Body of pancreas (tissue), 4 donors: ENCODE data around the gene CTDSPL. TPM values are rescaled to one million over a fixed set of nuclear protein-coding genes. Genes with fewer than 3 reads are reported as not detected.
"Not testable (repeated sequence)": the region's sequence is repeated elsewhere in the genome, so short reads cannot be mapped to it uniquely, and the experiment has no call there.

Experiments used
- ATAC-seq: fragments of 150-250 bp; one replicate; pipeline ENCODE4 v1.9.1; 2016
- DNase-seq, 4 donors: peaks; one replicate each; pipeline ENCODE4 v3.0.0-alpha.2; 2019
- H3K27ac ChIP-seq, 4 donors: fragments of 200-600 bp; sonication (generic); 1 replicate in 3 of 4; 2 replicates in 1 of 4; pipeline versions ENCODE4 v1.5.1 to v1.6.1; 2016 to 2019; ENCODE audit warnings: mild to moderate bottlenecking in 1 of 4, mixed read lengths in 1 of 4, moderate library complexity in 1 of 4
- H3K27me3 ChIP-seq, 2 donors: fragments of 200-600 bp; sonication (generic); one replicate each; pipeline ENCODE4 v1.6.0; 2016; ENCODE audit warnings: mild to moderate bottlenecking in 1 of 2
- H3K36me3 ChIP-seq, 2 donors: fragments of 200-600 bp; sonication (generic); replicated peaks in 1 of 2; 2 replicates each; pipeline ENCODE4 v1.5.1; 2016; ENCODE audit warnings: low read depth in 2 of 2; ENCODE audit not compliant: insufficient read depth in 1 of 2
- H3K4me1 ChIP-seq: fragments of 200-600 bp; sonication (generic); one replicate; pipeline ENCODE4 v1.6.0; 2016
- H3K4me3 ChIP-seq, 2 donors: fragments of 200-600 bp; sonication (generic); 1 replicate in 1 of 2; 2 replicates in 1 of 2; pipeline ENCODE4 v1.5.1; 2016 to 2019
- H3K9me3 ChIP-seq, 3 donors: fragments of 200-600 bp; sonication (generic); 1 replicate in 2 of 3; 2 replicates in 1 of 3; pipeline ENCODE4 v1.5.1; 2016
- CTCF ChIP-seq, 7 experiments: fragments of 450-650 bp in 4 of 7; fragments of 200-600 bp in 3 of 7; sonication (generic) in 3 of 7; IDR thresholded peaks; one replicate each; pipeline ENCODE4 v1.5.1; 2016 to 2019; ENCODE audit warnings: antibody characterized with exemption in 7 of 7
- POLR2A ChIP-seq, 3 donors: fragments of 450-650 bp; IDR thresholded peaks; one replicate each; pipeline ENCODE4 v1.6.1; 2016; ENCODE audit warnings: antibody characterized with exemption in 3 of 3, mild to moderate bottlenecking in 2 of 3
- WGBS, 2 donors: methylation state at CpG; one replicate each; pipeline ENCODE4 v1.1.5; 2017; 5-methylcytosine and 5-hydroxymethylcytosine counted together
- intact Hi-C: fragments of 100-400 bp; cut with DNase I; formaldehyde crosslinking; loops from one replicate; pipeline ENCODE4 v1.15.1; 2023
- total RNA-seq, 2 donors: library from RNA; depleted of rRNA; stranded (reverse); fragments of >200 nt; gene quantifications; one replicate each; pipeline ENCODE4 v1.1.0, GENCODE V29; 2016

Gene CTDSPL
- 10 to 100 TPM; 23.6 to 25.4 TPM for total RNA-seq

- Histone ChIP-seq H3K36me3 (no peaks in the 10 kb centered on the region), H3K27me3 (no peaks in the 10 kb centered on the region), H3K9me3 (no peaks in the 10 kb centered on the region), H3K4me1 (peaks cover 35% of the 10 kb centered on the region), H3K4me3 (peak within 1 kb of the TSS; percentile 0 to 34), H3K27ac (peak within 1 kb of the TSS; percentile 61 to 83 (median 79))
- TF ChIP-seq POLR2A (IDR thresholded peaks at IDR 0.05): no peak
- TF ChIP-seq CTCF (IDR thresholded peaks at IDR 0.05): no peak
- intact Hi-C loops: no loop called here
- ATAC-seq: peak; percentile 25
- 0% methylated on average over 13 of the region's 57 CpGs; no CpG with 5 or more reads in 1 of the 2 donors for WGBS, 2 donors
- DNase-seq: peak; percentile 31 to 54 (median 36)
Measured at GRCh38 chr3:37861620-37862041, at the start of gene CTDSPL. TSS of gene CTDSPL (plus strand) at chr3:37861880. CDS start at chr3:37862200, 320 bp downstream.

- intact Hi-C loops: no loop called here
- Histone ChIP-seq H3K27ac (no peak overlapping the region), H3K36me3 (no peaks in the 10 kb centered on the region), H3K4me3 (no peak overlapping the region), H3K4me1 (no peaks in the 10 kb centered on the region), H3K27me3 (no peaks in the 10 kb centered on the region), H3K9me3 (no peaks in the 10 kb centered on the region)
- no peak for ATAC-seq
- 84 to 88% methylated on average over 3 to 4 of the region's 4 CpGs for WGBS, 2 donors
- TF ChIP-seq POLR2A (IDR thresholded peaks at IDR 0.05) (no peak), CTCF (IDR thresholded peaks at IDR 0.05) (no peak)
- DNase-seq: peak in 2 of 4 donors; percentile 11 to 24
Measured at GRCh38 chr3:37812499-37812896, 49.2 kb upstream of the CTDSPL start.

- intact Hi-C loops: no loop called here
- 64 to 83% methylated on average over 1 of the region's 1 CpG for WGBS, 2 donors
- ATAC-seq: no peak
Measured at GRCh38 chr3:37813403-37813802, 48.3 kb upstream of the CTDSPL start.

DNA sequence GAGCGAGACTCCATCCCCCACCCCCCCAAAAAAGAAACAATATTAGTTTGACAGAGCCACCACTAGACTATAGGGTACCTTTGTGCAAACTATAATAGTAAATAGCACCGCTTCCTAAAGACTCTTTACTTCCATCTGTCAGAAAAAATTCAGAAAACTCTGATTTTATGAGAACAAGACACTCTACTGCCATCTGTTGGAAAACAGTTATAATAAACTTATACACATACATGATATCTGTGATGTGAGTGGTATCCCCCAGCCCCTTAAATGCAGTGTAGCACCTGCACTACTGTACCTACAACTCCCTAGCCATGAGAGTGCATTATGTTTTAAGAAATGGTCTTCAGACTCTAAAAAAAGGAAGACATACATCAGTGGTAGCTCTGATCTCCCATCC lies 47.1 kb upstream of the CTDSPL start:
- H3K9me3 ChIP-seq: no peaks in the 10 kb centered on the region
- no peaks in the 10 kb centered on the region for H3K27me3 ChIP-seq
- H3K4me3 ChIP-seq: no peak overlapping the region
- intact Hi-C loops: no loop called here
- no peak for ATAC-seq
- H3K36me3 ChIP-seq: peaks cover 0 to under 1% of the 10 kb centered on the region in 2 donors
- DNase-seq: no peak
- 63 to 91% methylated on average over 2 of the region's 2 CpGs for WGBS, 2 donors
- no peak overlapping the region for H3K27ac ChIP-seq
- no peaks in the 10 kb centered on the region for H3K4me1 ChIP-seq
- TF ChIP-seq CTCF (IDR thresholded peaks at IDR 0.05): peak in 6 of 7 experiments; percentile 4 to 19 (median 8)
- TF ChIP-seq POLR2A (IDR thresholded peaks at IDR 0.05): no peak

More at GRCh38 chr3:37813403-37813802, 48.3 kb upstream of the CTDSPL start:
- Histone ChIP-seq H3K4me1 (no peaks in the 10 kb centered on the region), H3K27me3 (no peaks in the 10 kb centered on the region), H3K36me3 (no peaks in the 10 kb centered on the region), H3K4me3 (no peak overlapping the region), H3K9me3 (no peaks in the 10 kb centered on the region), H3K27ac (no peak overlapping the region)
- TF ChIP-seq CTCF (IDR thresholded peaks at IDR 0.05): no peak
- TF ChIP-seq POLR2A (IDR thresholded peaks at IDR 0.05): no peak
- no peak for DNase-seq

GRCh38 chr3:37815156-37815555 lies 46.5 kb upstream of the CTDSPL start:
- intact Hi-C loops, DNase-seq, H3K4me1 ChIP-seq, H3K27me3 ChIP-seq, H3K4me3 ChIP-seq, H3K9me3 ChIP-seq, H3K36me3 ChIP-seq, ATAC-seq, H3K27ac ChIP-seq: not testable (repeated sequence)
- WGBS, 2 donors: 86 to 87% methylated on average over 9 of the region's 9 CpGs
